Measurements from ENCODE around the gene PEMT.
A peak's percentile ranks its signal among the peaks of the same experiment; 100 is the strongest.

Gene PEMT

DNA sequence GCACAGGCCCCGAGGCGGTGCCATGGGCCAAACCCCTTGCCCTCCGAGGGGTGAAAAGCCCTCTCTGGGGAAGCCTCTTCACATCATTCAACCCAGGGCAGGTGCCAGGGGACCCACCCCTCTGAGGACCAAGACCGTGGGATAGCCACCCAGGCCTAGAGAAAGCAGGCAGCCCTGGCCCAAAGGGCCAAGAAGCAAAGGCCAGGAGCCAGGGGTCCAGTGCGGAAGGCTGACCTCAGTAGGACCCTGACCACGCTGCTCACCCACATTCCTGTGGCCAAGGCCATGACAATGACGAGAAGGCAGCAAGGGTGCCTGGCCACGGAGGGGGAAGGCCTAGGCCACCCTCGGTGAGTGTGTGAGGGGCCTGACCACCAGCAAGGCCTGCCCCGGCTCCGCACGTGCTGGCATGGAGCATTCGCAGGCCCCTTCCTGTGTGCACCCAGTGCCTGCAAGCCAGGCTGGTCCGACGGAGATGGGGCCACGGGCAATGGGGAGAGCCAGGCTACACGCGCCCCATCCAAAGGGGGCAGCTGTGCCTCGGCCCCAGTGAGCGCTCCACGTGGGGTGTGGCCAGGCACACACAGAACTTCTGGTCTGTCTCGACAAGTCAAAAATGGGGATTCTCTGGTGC, 70.8 kb downstream of the PEMT start:
- no peaks in the 10 kb centered on the region for H3K27me3 ChIP-seq (ENCODE audit: control insufficient read depth, insufficient read depth, low read length)
- H3K4me1 ChIP-seq (ENCODE audit: control insufficient read depth, insufficient read depth, low read length) = peaks cover 32% of the 10 kb centered on the region

DNA sequence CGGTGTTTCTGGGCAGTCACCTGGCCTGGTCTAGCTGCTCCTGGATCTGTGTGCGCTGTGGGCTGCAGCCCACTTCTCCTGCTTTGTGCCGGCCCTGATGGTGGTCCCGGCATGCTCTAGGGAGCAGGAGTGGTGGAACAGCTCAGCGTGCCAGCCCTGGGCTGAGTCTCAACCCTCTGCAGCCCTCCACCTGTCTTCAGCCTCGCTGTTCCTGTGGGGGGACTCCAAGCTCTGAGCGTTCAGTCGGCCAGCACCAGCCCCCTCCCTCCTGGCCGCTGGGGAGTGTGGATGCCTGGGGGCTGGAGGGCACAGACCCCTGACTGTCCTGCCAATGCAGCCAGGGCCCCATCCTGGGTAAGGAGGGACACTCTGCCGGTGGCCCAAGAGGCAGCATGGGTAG, 71.6 kb downstream of the PEMT start:
- no peaks in the 10 kb centered on the region for H3K36me3 ChIP-seq (ENCODE audit: control insufficient read depth, insufficient read depth, low read length)
- H3K4me3 ChIP-seq (ENCODE audit: low read length) = no peak overlapping the region
- H3K27me3 ChIP-seq (ENCODE audit: control insufficient read depth, insufficient read depth, low read length) = no peaks in the 10 kb centered on the region
- no peak overlapping the region for H3K9ac ChIP-seq (ENCODE audit: low read length)
- peaks cover 24% of the 10 kb centered on the region for H3K4me1 ChIP-seq (ENCODE audit: control insufficient read depth, insufficient read depth, low read length)
- H3K9me3 ChIP-seq (ENCODE audit: control insufficient read depth, low read length) = no peaks in the 10 kb centered on the region

More for the DNA sequence above, 70.8 kb downstream of the PEMT start:
- Histone ChIP-seq H3K9ac (ENCODE audit: low read length) (no peak overlapping the region), H3K9me3 (ENCODE audit: control insufficient read depth, low read length) (no peaks in the 10 kb centered on the region), H3K36me3 (ENCODE audit: control insufficient read depth, insufficient read depth, low read length) (no peaks in the 10 kb centered on the region), H3K4me3 (ENCODE audit: low read length) (no peak overlapping the region)

DNA sequence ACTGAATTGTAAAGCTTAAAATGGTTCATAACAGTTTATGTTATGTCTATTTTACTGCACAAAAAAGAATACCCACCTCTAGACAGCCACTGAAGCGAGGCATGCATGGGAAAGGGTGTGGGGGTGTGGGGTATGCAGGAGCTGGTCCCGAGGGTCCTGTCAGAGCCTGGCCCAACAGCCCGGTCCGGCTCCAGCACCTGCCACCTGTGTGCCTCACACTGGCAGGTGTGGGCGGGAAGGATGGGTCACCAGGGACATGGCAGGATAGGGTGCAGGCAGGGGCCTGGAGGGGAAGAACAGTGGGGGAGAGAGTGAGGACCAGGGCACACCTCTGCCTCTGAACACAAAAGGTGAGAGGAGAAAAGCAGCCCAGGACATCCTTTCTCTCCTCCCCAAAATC, 72.6 kb downstream of the PEMT start:
- Histone ChIP-seq H3K27me3 (ENCODE audit: control insufficient read depth, insufficient read depth, low read length) (no peaks in the 10 kb centered on the region), H3K9me3 (ENCODE audit: control insufficient read depth, low read length) (no peaks in the 10 kb centered on the region), H3K9ac (ENCODE audit: low read length) (no peak overlapping the region), H3K4me1 (ENCODE audit: control insufficient read depth, insufficient read depth, low read length) (peaks cover 22% of the 10 kb centered on the region), H3K4me3 (ENCODE audit: low read length) (no peak overlapping the region), H3K36me3 (ENCODE audit: control insufficient read depth, insufficient read depth, low read length) (no peaks in the 10 kb centered on the region)

DNA sequence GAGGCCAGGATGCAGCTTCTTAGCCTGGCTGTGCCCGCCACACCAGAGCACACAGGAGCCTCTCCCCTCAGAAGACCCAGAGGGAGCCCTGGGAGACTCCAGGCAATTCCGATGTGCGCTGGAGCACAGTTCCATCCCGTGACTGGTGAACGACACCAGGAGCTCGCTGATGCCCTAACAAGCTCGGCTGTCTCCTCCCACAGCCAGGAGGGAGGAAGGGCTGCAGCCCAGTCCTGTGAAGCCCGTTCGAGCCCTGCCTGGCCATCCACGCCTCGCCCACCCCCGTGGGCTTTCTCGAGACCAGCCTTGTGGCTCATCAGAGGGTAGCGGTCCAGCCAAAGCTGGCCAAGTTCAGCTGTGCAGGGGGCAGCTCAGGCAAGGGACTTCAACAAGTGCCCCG, 73.5 kb downstream of the PEMT start:
- peaks cover 12% of the 10 kb centered on the region for H3K4me1 ChIP-seq (ENCODE audit: control insufficient read depth, insufficient read depth, low read length)
- no peak overlapping the region for H3K9ac ChIP-seq (ENCODE audit: low read length)

DNA sequence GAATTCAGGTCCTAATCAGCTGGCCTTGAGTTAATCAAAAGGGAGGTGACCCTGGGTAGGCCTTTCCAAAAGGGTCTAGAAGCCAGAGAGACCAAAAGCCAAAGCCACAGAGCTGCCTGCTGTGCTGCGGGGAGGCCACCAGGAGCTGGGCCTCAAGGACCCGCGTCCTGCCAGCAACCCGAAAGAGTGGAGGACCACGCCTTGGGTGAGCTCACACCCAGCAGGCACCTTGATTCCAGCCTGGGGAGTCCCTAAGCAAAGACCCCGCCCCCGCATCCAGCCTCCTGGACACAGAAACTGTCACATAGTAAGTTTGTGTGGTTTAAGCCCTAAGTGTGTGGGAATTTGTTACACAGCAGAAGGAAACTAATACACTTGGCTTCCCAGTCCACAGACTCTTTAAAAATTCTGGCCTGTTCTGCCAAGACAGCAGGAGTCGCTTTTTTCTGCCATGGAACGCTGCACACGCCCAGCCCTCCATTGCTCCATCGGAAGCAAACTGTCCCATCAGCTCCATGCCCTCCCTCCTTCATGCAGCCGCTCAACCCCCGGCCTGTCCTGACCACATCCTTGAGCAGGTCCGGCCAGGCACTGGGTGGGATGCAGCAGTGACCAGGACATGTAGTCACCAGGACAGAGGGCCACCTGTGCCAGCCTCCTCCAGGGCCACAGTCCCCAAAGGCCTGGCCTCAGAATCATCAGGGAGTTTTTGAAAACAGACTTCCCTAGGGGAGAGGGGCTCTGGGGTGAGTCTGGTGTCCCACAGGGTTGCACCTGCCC, 74.4 kb downstream of the PEMT start:
- H3K9ac ChIP-seq (ENCODE audit: low read length) = peak overlapping the region; percentile 27

More for the DNA sequence above, 73.5 kb downstream of the PEMT start:
- H3K4me3 ChIP-seq (ENCODE audit: low read length) = no peak overlapping the region
- no peaks in the 10 kb centered on the region for H3K27me3 ChIP-seq (ENCODE audit: control insufficient read depth, insufficient read depth, low read length)
- no peaks in the 10 kb centered on the region for H3K36me3 ChIP-seq (ENCODE audit: control insufficient read depth, insufficient read depth, low read length)
- H3K9me3 ChIP-seq (ENCODE audit: control insufficient read depth, low read length) = no peaks in the 10 kb centered on the region

DNA sequence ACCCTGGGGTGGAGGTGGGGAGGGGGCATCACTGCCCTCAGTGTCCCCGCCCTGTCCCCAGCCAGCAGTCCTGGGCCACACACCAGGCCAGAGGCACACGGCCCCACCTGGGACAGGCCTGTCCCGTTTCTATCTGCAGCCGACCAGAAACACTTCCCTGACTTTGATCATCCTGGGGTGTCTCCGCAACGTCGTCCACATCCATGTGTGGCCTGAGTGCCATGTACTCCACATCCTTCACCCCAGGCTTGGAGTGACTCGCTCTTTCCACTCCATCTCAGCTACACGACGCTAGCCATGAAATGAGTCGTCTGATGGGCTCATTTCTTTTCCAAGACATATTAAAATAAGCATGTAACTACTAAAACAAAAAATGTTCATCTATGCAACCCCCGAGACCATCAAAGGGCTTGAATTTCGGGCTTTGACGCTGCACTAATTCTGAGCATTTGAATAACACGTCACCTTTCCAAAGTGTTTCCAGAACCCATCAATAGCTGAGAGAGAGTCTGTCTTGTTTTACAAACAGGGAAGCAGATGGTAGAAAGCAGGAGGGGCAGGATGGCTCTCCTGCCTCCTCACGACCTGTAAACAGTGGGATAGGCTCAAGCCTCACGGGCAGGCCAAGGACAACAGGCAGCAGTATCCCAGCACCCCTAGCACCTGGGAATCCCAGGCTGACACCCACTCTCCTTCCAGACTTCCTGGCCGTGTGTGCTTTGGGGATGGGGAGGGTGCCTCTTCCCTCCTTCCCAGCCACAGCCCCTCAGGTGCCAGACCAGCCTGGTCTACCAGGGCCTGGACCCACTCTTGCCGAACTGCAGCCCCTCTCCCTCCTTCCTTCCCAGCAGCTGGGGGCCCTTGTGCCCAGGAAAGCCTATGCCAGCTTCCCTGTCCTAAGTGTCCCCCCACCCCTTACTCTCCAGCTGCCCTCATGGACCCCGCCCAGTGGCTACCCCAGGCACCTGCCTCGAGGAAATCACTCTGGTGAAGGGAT, 75.3 kb downstream of the PEMT start:
- H3K4me1 ChIP-seq (ENCODE audit: control insufficient read depth, insufficient read depth, low read length) = peaks cover 19% of the 10 kb centered on the region
- H3K4me3 ChIP-seq (ENCODE audit: low read length) = no peak overlapping the region

More for the DNA sequence above, 74.4 kb downstream of the PEMT start:
- no peak overlapping the region for H3K4me3 ChIP-seq (ENCODE audit: low read length)
- no peaks in the 10 kb centered on the region for H3K27me3 ChIP-seq (ENCODE audit: control insufficient read depth, insufficient read depth, low read length)
- H3K36me3 ChIP-seq (ENCODE audit: control insufficient read depth, insufficient read depth, low read length) = no peaks in the 10 kb centered on the region
- H3K4me1 ChIP-seq (ENCODE audit: control insufficient read depth, insufficient read depth, low read length) = peaks cover 15% of the 10 kb centered on the region
- no peaks in the 10 kb centered on the region for H3K9me3 ChIP-seq (ENCODE audit: control insufficient read depth, low read length)

DNA sequence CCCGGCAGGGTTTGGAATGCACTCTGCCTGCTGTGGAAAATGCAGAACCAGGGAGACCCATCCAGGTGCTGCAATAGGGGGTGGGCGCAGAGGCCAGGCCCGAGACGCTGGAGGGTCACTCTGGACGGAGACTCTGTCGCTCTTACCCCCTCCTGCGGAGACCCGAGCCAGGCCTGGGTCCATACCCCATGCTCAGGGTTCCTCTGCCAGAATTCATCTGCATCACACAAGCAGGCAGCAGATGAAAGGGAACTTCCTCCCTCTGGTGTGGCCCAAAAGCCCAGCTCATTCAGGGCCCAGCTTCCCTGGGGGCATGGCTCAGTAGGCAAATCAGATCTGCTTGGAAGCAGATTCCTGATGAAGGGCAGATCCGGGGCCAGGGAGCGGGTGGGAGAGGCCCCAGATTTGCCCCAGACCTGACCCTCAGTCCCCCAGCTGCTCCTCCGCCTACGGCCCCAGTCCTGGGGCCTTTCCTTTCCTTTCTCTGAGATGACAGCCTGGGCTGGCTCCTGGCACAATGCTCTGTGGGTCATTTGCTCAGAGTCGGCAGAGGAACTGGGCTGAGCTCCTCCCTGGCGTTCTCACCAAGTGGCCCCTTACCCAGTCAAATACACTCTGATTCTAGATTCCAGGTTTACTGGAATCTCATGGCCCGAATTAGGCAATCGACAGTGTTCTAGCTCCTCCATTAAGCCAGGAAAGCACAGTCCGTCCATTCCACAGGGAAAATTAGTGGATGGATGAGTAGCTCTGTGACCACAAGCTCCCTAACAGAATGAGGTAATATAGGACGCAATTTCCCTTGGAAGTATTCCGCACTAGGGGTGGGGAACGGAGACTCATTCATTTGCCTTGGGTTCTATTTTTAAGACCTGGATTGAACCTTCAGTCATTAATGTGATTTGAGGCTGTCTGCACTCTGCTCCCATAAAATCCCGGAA, 76.2 kb downstream of the PEMT start:
- Histone ChIP-seq H3K4me1 (ENCODE audit: control insufficient read depth, insufficient read depth, low read length) (peaks cover 25% of the 10 kb centered on the region), H3K9ac (ENCODE audit: low read length) (peak overlapping the region; percentile 5), H3K4me3 (ENCODE audit: low read length) (no peak overlapping the region), H3K27me3 (ENCODE audit: control insufficient read depth, insufficient read depth, low read length) (no peaks in the 10 kb centered on the region), H3K9me3 (ENCODE audit: control insufficient read depth, low read length) (no peaks in the 10 kb centered on the region), H3K36me3 (ENCODE audit: control insufficient read depth, insufficient read depth, low read length) (no peaks in the 10 kb centered on the region)

More for the DNA sequence above, 75.3 kb downstream of the PEMT start:
- Histone ChIP-seq H3K27me3 (ENCODE audit: control insufficient read depth, insufficient read depth, low read length) (no peaks in the 10 kb centered on the region), H3K9me3 (ENCODE audit: control insufficient read depth, low read length) (no peaks in the 10 kb centered on the region), H3K36me3 (ENCODE audit: control insufficient read depth, insufficient read depth, low read length) (no peaks in the 10 kb centered on the region), H3K9ac (ENCODE audit: low read length) (peak overlapping the region; percentile 27)

DNA sequence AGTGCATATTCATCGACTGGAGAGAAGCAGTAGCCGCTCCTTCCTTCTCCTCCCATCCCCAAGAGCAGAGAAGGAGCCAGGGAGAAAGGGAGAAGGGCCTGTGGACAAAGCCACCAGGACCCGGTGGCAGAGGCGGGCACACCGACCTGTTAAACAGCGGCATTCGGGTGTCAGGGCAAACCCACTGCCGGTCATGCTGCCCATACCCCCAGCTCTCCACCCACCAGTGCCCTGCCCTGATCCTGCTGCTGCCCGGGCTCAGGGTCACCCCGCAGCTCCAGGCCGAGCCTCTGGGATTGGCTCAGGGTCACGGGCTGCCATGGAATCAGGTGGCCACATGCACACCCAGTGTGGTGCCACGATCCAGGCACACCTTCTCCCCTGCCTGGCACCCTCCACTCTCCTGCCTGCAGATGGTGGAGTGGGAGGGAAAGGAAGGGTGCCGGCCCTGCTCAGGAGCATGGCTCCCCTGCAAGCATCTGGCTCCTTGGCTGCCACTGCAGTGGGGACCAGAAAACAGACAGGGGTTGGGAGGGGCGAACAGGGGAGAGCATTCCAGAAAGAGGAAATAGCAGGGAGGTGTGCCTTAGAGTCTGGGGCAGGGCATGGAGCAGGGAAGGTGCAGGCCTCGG, 77.0 kb downstream of the PEMT start:
- Histone ChIP-seq H3K9ac (ENCODE audit: low read length) (peak overlapping the region; percentile 5), H3K27me3 (ENCODE audit: control insufficient read depth, insufficient read depth, low read length) (no peaks in the 10 kb centered on the region), H3K4me3 (ENCODE audit: low read length) (no peak overlapping the region), H3K36me3 (ENCODE audit: control insufficient read depth, insufficient read depth, low read length) (no peaks in the 10 kb centered on the region), H3K4me1 (ENCODE audit: control insufficient read depth, insufficient read depth, low read length) (peaks cover 27% of the 10 kb centered on the region), H3K9me3 (ENCODE audit: control insufficient read depth, low read length) (no peaks in the 10 kb centered on the region)

DNA sequence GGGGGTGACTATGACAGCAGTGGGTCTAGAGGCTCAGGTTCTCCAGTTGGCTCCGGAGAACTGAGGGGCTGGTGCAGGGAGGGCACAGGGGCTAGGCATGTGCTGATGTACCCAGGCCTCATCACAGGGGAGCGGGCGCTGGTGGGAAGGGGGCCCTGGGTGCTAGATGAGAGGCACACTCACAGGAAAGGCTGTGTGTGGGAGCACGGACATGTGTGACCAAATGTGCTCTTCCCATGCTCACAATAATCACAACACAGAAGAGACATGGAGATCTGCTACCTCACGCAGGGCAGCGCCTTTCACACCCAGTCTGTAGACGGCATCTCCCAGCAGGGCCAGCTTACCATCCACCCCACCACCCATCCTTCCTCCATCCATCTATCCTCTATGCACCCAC, 77.9 kb downstream of the PEMT start:
- H3K27me3 ChIP-seq (ENCODE audit: control insufficient read depth, insufficient read depth, low read length) = no peaks in the 10 kb centered on the region
- H3K9ac ChIP-seq (ENCODE audit: low read length) = no peak overlapping the region
- no peaks in the 10 kb centered on the region for H3K36me3 ChIP-seq (ENCODE audit: control insufficient read depth, insufficient read depth, low read length)
- no peak overlapping the region for H3K4me3 ChIP-seq (ENCODE audit: low read length)
- H3K9me3 ChIP-seq (ENCODE audit: control insufficient read depth, low read length) = no peaks in the 10 kb centered on the region
- H3K4me1 ChIP-seq (ENCODE audit: control insufficient read depth, insufficient read depth, low read length) = peaks cover 25% of the 10 kb centered on the region

DNA sequence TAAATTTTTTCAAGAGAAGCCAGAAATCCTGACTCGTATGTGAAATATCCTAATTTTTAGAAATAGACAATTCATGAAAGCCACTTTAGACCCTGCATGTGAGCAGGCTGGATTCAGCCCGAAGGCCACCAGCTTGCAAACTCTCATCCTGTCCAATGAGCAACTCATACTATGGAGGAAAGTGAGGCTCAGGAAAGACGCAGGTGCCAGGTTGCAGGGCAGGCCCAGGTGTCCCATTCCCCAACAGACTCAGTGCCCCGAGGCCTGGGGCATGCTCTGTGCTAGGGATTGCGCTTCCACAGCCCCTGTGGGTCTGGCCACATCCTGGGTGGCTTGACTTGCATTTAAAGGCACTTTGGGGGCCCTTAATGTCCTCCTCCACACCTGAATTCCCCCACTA, 78.6 kb downstream of the PEMT start:
- Histone ChIP-seq H3K27me3 (ENCODE audit: control insufficient read depth, insufficient read depth, low read length) (no peaks in the 10 kb centered on the region), H3K4me1 (ENCODE audit: control insufficient read depth, insufficient read depth, low read length) (peaks cover 25% of the 10 kb centered on the region), H3K36me3 (ENCODE audit: control insufficient read depth, insufficient read depth, low read length) (no peaks in the 10 kb centered on the region), H3K4me3 (ENCODE audit: low read length) (no peak overlapping the region), H3K9me3 (ENCODE audit: control insufficient read depth, low read length) (no peaks in the 10 kb centered on the region), H3K9ac (ENCODE audit: low read length) (no peak overlapping the region)

Measured in mucosa of stomach (tissue), 1 donor.